GM12878 (cell line): Measurements from ENCODE around the gene COL8A2. TPM values are rescaled to one million over a fixed set of nuclear protein-coding genes. Genes with fewer than 3 reads are reported as not detected.

Source experiments
- ATAC-seq: fragments of 200-7000 bp; cut with Tn5 transposase; 3 replicates; pipeline ENCODE4 v1.9.1; 2020; ENCODE audit warnings: mild to moderate bottlenecking, moderate library complexity
- BruUV-seq: library from RNA; stranded (reverse); fragments of 400-500 nt; replicated peaks from 2 replicates; lab custom pipeline; 2021; lab: Mats Ljungman, UMichigan
- CTCF ChIA-PET: fragments of 300-600 bp; sonication (Branson Sonifier 250); formaldehyde crosslinking; extraction: SDS; loops from one replicate; lab custom pipeline; 2021; ENCODE audit warnings: inconsistent platforms; lab: Yijun Ruan, JAX
- POLR2A ChIA-PET: fragments of 350-600 bp; formaldehyde crosslinking; extraction: SDS; loops from one replicate; lab custom pipeline; 2021; ENCODE audit warnings: inconsistent platforms; lab: Charles Lee
- RAD21 ChIA-PET: fragments of 300-600 bp; sonication (Branson Sonifier 250); formaldehyde crosslinking; loops from one replicate; lab custom pipeline; 2023; ENCODE audit warnings: antibody characterized with exemption; ENCODE audit not compliant: unreplicated experiment; lab: Charles Lee
- SMC1A ChIA-PET: fragments of 300-600 bp; sonication (Branson Sonifier 250); formaldehyde crosslinking; loops from one replicate; lab custom pipeline; 2023; ENCODE audit not compliant: unreplicated experiment, uncharacterized antibody; lab: Charles Lee
- DNase-seq: peaks from one replicate; pipeline ENCODE4 v3.0.0-alpha.2; 2011; ENCODE audit warnings: low read depth, low spot score
- FAIRE-seq: peaks from 3 replicates; lab custom pipeline; 2011; peaks lifted over from hg19 to GRCh38; lab: Jason Lieb, UNC
- H2AFZ ChIP-seq: 2 replicates; pipeline ENCODE4 v1.6.0; 2011; ENCODE audit warnings: low read depth, low read length, control low read depth; ENCODE audit not compliant: control insufficient read depth
- H3K27ac ChIP-seq: 2 replicates; pipeline ENCODE4 v1.5.1; 2011; ENCODE audit warnings: control low read depth; ENCODE audit not compliant: control insufficient read depth, insufficient read depth
- H3K27me3 ChIP-seq, 2 experiments: replicated peaks in 1 of 2; 2 replicates each; pipeline versions ENCODE4 v1.6.0 to v1.6.1; 2011; ENCODE audit warnings: low read length in 1 of 2; ENCODE audit not compliant: control insufficient read depth in 2 of 2, insufficient read depth in 2 of 2
- H3K36me3 ChIP-seq, 2 experiments: 2 replicates each; pipeline ENCODE4 v1.5.1; 2011; ENCODE audit warnings: low read length in 1 of 2; ENCODE audit not compliant: control insufficient read depth in 2 of 2, insufficient read depth in 2 of 2
- H3K4me1 ChIP-seq: 2 replicates; pipeline ENCODE4 v1.6.1; 2011; ENCODE audit warnings: mild to moderate bottlenecking, low read length, moderate library complexity, mixed read lengths; ENCODE audit not compliant: control insufficient read depth, insufficient read depth
- H3K4me2 ChIP-seq: 2 replicates; pipeline ENCODE4 v1.6.0; 2011; ENCODE audit warnings: control low read depth; ENCODE audit not compliant: control insufficient read depth, insufficient read depth
- H3K4me3 ChIP-seq: fragments of 200-600 bp; sonication (generic); 2 replicates; pipeline ENCODE4 v1.5.1; 2016
- H3K79me2 ChIP-seq: 2 replicates; pipeline ENCODE4 v1.6.0; 2011; ENCODE audit warnings: low read length; ENCODE audit not compliant: control insufficient read depth, insufficient read depth
- H3K9ac ChIP-seq: 2 replicates; pipeline ENCODE4 v1.8.0; 2011; ENCODE audit warnings: low read length, control low read depth, mixed read lengths; ENCODE audit not compliant: control insufficient read depth, insufficient read depth
- H3K9me3 ChIP-seq: replicated peaks from 3 replicates; pipeline ENCODE4 v1.5.1; 2011; ENCODE audit warnings: mild to moderate bottlenecking, low read length; ENCODE audit not compliant: control insufficient read depth, insufficient read depth
- H4K20me1 ChIP-seq: 2 replicates; pipeline ENCODE4 v1.6.0; 2011; ENCODE audit not compliant: control insufficient read depth, insufficient read depth
- BACH1 ChIP-seq: fragments of 450-650 bp; IDR thresholded peaks from 2 replicates; pipeline ENCODE4 v1.6.1; 2017; ENCODE audit warnings: mild to moderate bottlenecking, borderline replicate concordance
- BCL11A ChIP-seq: IDR thresholded peaks from 2 replicates; pipeline ENCODE4 v1.6.1; 2011; ENCODE audit warnings: low read depth, low read length
- CBX3 ChIP-seq: fragments of 200-600 bp; sonication (generic); IDR thresholded peaks from 2 replicates; pipeline ENCODE4 v1.6.1; 2016; ENCODE audit warnings: low read depth, borderline replicate concordance
- CREM ChIP-seq: IDR thresholded peaks from 2 replicates; pipeline ENCODE4 v1.6.1; 2014; ENCODE audit warnings: antibody characterized with exemption, low read depth
- GABPA ChIP-seq: IDR thresholded peaks from 2 replicates; pipeline ENCODE4 v1.6.1; 2014; ENCODE audit warnings: antibody characterized with exemption, low read depth, mild to moderate bottlenecking, inconsistent platforms
- HDAC6 ChIP-seq: fragments of 200-600 bp; sonication (generic); IDR thresholded peaks from one replicate; pipeline ENCODE4 v1.8.0; 2017; ENCODE audit warnings: antibody characterized with exemption; ENCODE audit not compliant: unreplicated experiment
- HDGF ChIP-seq: fragments of 450-650 bp; IDR thresholded peaks from 2 replicates; pipeline ENCODE4 v1.6.1; 2016; ENCODE audit warnings: antibody characterized with exemption
- MEF2A ChIP-seq: IDR thresholded peaks from 2 replicates; pipeline ENCODE4 v1.6.1; 2011; ENCODE audit warnings: low read depth, mild to moderate bottlenecking, low read length, moderate library complexity; ENCODE audit not compliant: insufficient read depth
- MLLT1 ChIP-seq: fragments of 450-650 bp; IDR thresholded peaks from 2 replicates; pipeline ENCODE4 v1.6.1; 2016; ENCODE audit warnings: mild to moderate bottlenecking
- NR2C1 ChIP-seq: fragments of 450-650 bp; IDR thresholded peaks from 2 replicates; pipeline ENCODE4 v1.6.1; 2017; ENCODE audit warnings: antibody characterized with exemption, mild to moderate bottlenecking, moderate library complexity
- PML ChIP-seq: IDR thresholded peaks from 2 replicates; pipeline ENCODE4 v1.6.1; 2012; ENCODE audit warnings: low read length, inconsistent platforms
- RAD21 ChIP-seq: IDR thresholded peaks from 2 replicates; pipeline ENCODE4 v1.6.1; 2011; ENCODE audit warnings: mild to moderate bottlenecking, low read depth, low read length, moderate library complexity; ENCODE audit not compliant: insufficient read depth
- RBBP5 ChIP-seq: fragments of 200-600 bp; sonication (generic); conservative IDR thresholded peaks from 2 replicates; pipeline ENCODE4 v1.6.1; 2016
- RUNX3 ChIP-seq: IDR thresholded peaks from 2 replicates; pipeline ENCODE4 v1.6.1; 2012; ENCODE audit warnings: low read length, inconsistent platforms
- SMAD1 ChIP-seq: fragments of 450-650 bp; IDR thresholded peaks from 2 replicates; pipeline ENCODE4 v1.6.1; 2018; ENCODE audit warnings: mild to moderate bottlenecking, low read depth; ENCODE audit not compliant: partially characterized antibody
- SUZ12 ChIP-seq: fragments of 200-600 bp; sonication (generic); IDR thresholded peaks from one replicate; pipeline ENCODE4 v1.6.1; 2018; ENCODE audit warnings: antibody characterized with exemption, mild to moderate bottlenecking; ENCODE audit not compliant: unreplicated experiment
- YBX1 ChIP-seq: fragments of 450-650 bp; IDR thresholded peaks from 2 replicates; pipeline ENCODE4 v1.6.1; 2016; ENCODE audit warnings: antibody characterized with exemption
- YY1 ChIP-seq: IDR thresholded peaks from 2 replicates; pipeline ENCODE4 v1.6.1; 2011; ENCODE audit warnings: low read depth, mild to moderate bottlenecking, low read length
- ZBTB40 ChIP-seq: fragments of 450-650 bp; IDR thresholded peaks from 2 replicates; pipeline ENCODE4 v1.6.1; 2016; ENCODE audit warnings: mild to moderate bottlenecking, moderate library complexity, borderline replicate concordance
- ZNF622 ChIP-seq: fragments of 450-650 bp; IDR thresholded peaks from 2 replicates; pipeline ENCODE4 v1.6.1; 2017; ENCODE audit warnings: mild to moderate bottlenecking, inconsistent platforms
- WGBS: methylation state at CpG from one replicate; pipeline ENCODE4 v1.1.6; 2016; ENCODE audit warnings: low lambda C conversion rate; ENCODE audit not compliant: insufficient replicate concordance, insufficient coverage; ENCODE audit errors: missing lambda C conversion rate; 5-methylcytosine and 5-hydroxymethylcytosine counted together
- in situ Hi-C: fragments of 300-500 bp; cut with MboI; formaldehyde crosslinking; loops from 9 replicates; pipeline ENCODE4 v1.14.3; 2018; ENCODE audit warnings: mixed read lengths
- intact Hi-C: fragments of 100-400 bp; cut with micrococcal nuclease; formaldehyde crosslinking; loops from one replicate; pipeline ENCODE4 v1.14.2; 2022; ENCODE audit not compliant: unreplicated experiment
- polyA plus RNA-seq, 11 experiments: library from polyadenylated mRNA; depleted of rRNA in 4 of 11; unstranded in 6 of 11; stranded (reverse) in 5 of 11; fragments of >200 nt; fragmentation: Nextera tagmentation in 4 of 11; fragmentation: Illumina TruSeq in 1 of 11; extraction: Ambion mirVana in 4 of 11; extraction: Trizol in 1 of 11; gene quantifications; 1 replicate in 1 of 11; 2 replicates in 10 of 11; pipeline versions ENCODE4 v1.2.1 to v1.2.3, GENCODE V29; 2011 to 2016; ENCODE audit warnings: inconsistent platforms in 2 of 11, missing spikeins in 2 of 11, low read depth in 1 of 11
- total RNA-seq, 4 experiments: library from RNA; depleted of rRNA in 3 of 4; stranded (reverse); fragments of >200 nt in 3 of 4; fragmentation: Illumina TruSeq in 1 of 4; extraction: Trizol in 1 of 4; gene quantifications; 2 replicates each; pipeline versions ENCODE4 v1.2.1 to v1.2.3, GENCODE V29; 2013 to 2021

The COL8A2 gene
- total and polyA plus RNA-seq, 10 of the 15 experiments (the other 5 are each of a cell fraction or from before 2014, with no cell fraction given) = 0.01 TPM; not detected in 9

GRCh38 chr1:36112823-36113222, 12.2 kb downstream of the COL8A2 start:
- CTCF ChIA-PET = interaction anchor here (0.6 to 1.6 kb wide), 3 partner anchors 9 to 40 kb away, joined by 3 to 7 read pairs (median 3); no protein-coding TSS in a partner anchor
- in situ Hi-C loops = no loop called here
- FAIRE-seq = no peak
- Histone ChIP-seq H3K79me2 (no peaks in the 10 kb centered on the region), H3K4me3 (no peak overlapping the region), H3K36me3 (no peaks in the 10 kb centered on the region), H3K9ac (no peak overlapping the region), H3K4me2 (no peak overlapping the region), H3K9me3 (no peaks in the 10 kb centered on the region), H2AFZ (no peak overlapping the region), H3K27me3 (no peaks in the 10 kb centered on the region; a peak in 1 of 4 replicates), H3K27ac (no peak overlapping the region), H3K4me1 (no peaks in the 10 kb centered on the region), H4K20me1 (no peaks in the 10 kb centered on the region)
- 45% methylated on average over 9 of the region's 9 CpGs for WGBS
- ATAC-seq = no peak
- SMC1A ChIA-PET = no interaction called here
- POLR2A ChIA-PET = no interaction called here
- no TSS peak for BruUV-seq
- DNase-seq = no peak
- RAD21 ChIA-PET = no interaction called here
- no peak for TF ChIP-seq HDAC6
- no peak for TF ChIP-seq MEF2A
- TF ChIP-seq CREM = no peak
- no peak for TF ChIP-seq NR2C1
- TF ChIP-seq GABPA = no peak
- TF ChIP-seq YY1 = no peak
- no peak for TF ChIP-seq YBX1
- TF ChIP-seq SUZ12 = no peak
- TF ChIP-seq RBBP5 = no peak
- no peak for TF ChIP-seq CBX3
- TF ChIP-seq BCL11A = no peak
- TF ChIP-seq SMAD1 = no peak
- no peak for TF ChIP-seq RUNX3
- no peak for TF ChIP-seq HDGF
- no peak for TF ChIP-seq MLLT1
- no peak for TF ChIP-seq RAD21
- no peak for TF ChIP-seq PML
- no peak for TF ChIP-seq ZNF622
- TF ChIP-seq ZBTB40 = no peak
- TF ChIP-seq BACH1 = no peak
- intact Hi-C loops = no loop called here
